GM18507 (cell line): ENCODE measurements around the gene BGLAP.

Experiments used
- DNase-seq: peaks from one replicate; pipeline ENCODE4 v3.0.0; 2011; ENCODE audit warnings: low read depth; ENCODE audit not compliant: insufficient read length; ENCODE audit errors: extremely low spot score
- FAIRE-seq: peaks from 2 replicates; lab custom pipeline; 2011; peaks lifted over from hg19 to GRCh38; lab: Jason Lieb, UNC

Gene BGLAP

GRCh38 chr1:156248323-156248683 is 6.3 kb downstream of the BGLAP start:
- no peak for DNase-seq
- FAIRE-seq, result no peak

GRCh38 chr1:156249593-156249992 is 7.6 kb downstream of the BGLAP start:
- DNase-seq (no peak), FAIRE-seq (no peak)

GRCh38 chr1:156251527-156251926 is 9.5 kb downstream of the BGLAP start:
- DNase-seq (no peak), FAIRE-seq (no peak)

- no peak for DNase-seq
- FAIRE-seq, result no peak
Observed at GRCh38 chr1:156253634-156254033, 11.7 kb downstream of the BGLAP start.

GRCh38 chr1:156257711-156258110 is 15.7 kb downstream of the BGLAP start:
- no peak for DNase-seq
- FAIRE-seq, result no peak

GRCh38 chr1:156258859-156259258 is 16.9 kb downstream of the BGLAP start:
- FAIRE-seq (no peak), DNase-seq (no peak)

- no peak for DNase-seq
Observed at GRCh38 chr1:156259805-156260204, 17.8 kb downstream of the BGLAP start.

GRCh38 chr1:156260896-156261295 is 18.9 kb downstream of the BGLAP start:
- no peak for DNase-seq
- no peak for FAIRE-seq

More at GRCh38 chr1:156259805-156260204, 17.8 kb downstream of the BGLAP start:
- no peak for FAIRE-seq

- no peak for FAIRE-seq
- DNase-seq, result no peak
Observed at GRCh38 chr1:156262461-156263287, 20.7 kb downstream of the BGLAP start.

GRCh38 chr1:156263288-156263655 is 21.3 kb downstream of the BGLAP start:
- no peak for FAIRE-seq

GRCh38 chr1:156266051-156266450 is 24.1 kb downstream of the BGLAP start:
- no peak for DNase-seq
- no peak for FAIRE-seq

More at GRCh38 chr1:156263288-156263655, 21.3 kb downstream of the BGLAP start:
- DNase-seq, result no peak

- no peak for FAIRE-seq
Observed at GRCh38 chr1:156268336-156268735, 26.4 kb downstream of the BGLAP start.

GRCh38 chr1:156270314-156270713 is 28.3 kb downstream of the BGLAP start:
- FAIRE-seq, result no peak
- DNase-seq, result no peak

More at GRCh38 chr1:156268336-156268735, 26.4 kb downstream of the BGLAP start:
- DNase-seq, result no peak

- FAIRE-seq (no peak), DNase-seq (no peak)
Observed at GRCh38 chr1:156276532-156276931, 34.5 kb downstream of the BGLAP start.

GRCh38 chr1:156276966-156277381 is 35.0 kb downstream of the BGLAP start:
- FAIRE-seq (no peak), DNase-seq (no peak)

GRCh38 chr1:156279837-156280236 is 37.9 kb downstream of the BGLAP start:
- DNase-seq, result no peak
- FAIRE-seq, result no peak

GRCh38 chr1:156281281-156281680 is 39.3 kb downstream of the BGLAP start:
- FAIRE-seq (peak; percentile 66), DNase-seq (peak; percentile 17)

- no peak for DNase-seq
- peak; percentile 31 for FAIRE-seq
Observed at GRCh38 chr1:156281693-156282478, 39.9 kb downstream of the BGLAP start.

GRCh38 chr1:156282479-156283222 is 40.7 kb downstream of the BGLAP start, which contains the start of gene SMG5:
SMG5 (minus strand) TSS chr1:156282825; CDS start chr1:156282680, 145 bp downstream.
- DNase-seq, result peak; percentile 88
- peak; percentile 94 for FAIRE-seq

GRCh38 chr1:156283521-156283920 is 41.5 kb downstream of the BGLAP start:
- DNase-seq (no peak), FAIRE-seq (no peak)
